Measurements from ENCODE around the gene CARD8. TPM values are rescaled to one million over a fixed set of nuclear protein-coding genes. Genes with fewer than 3 reads are reported as not detected.

Gene CARD8
- total and polyA plus RNA-seq, 2 of the 8 experiments (the other 6 are each of a cell fraction or from before 2014, with no cell fraction given), result 8.9 to 24.4 TPM

GRCh38 chr19:48203794-48204628 lies 51.7 kb downstream of the CARD8 start:
- H2BK15ac ChIP-seq (ENCODE audit: low read length), result no peak overlapping the region
- peak overlapping the region in 3 of 4 experiments; percentile 29 to 52 (median 36); a peak in 5 of 7 replicates for H3K9ac ChIP-seq (replicated peaks in 1 of 4; ENCODE audit: extremely low read depth in 1 of 4, low read depth in 3 of 4, low read length in 3 of 4)
- no peaks in the 10 kb centered on the region; the same call in 1 of the 2 replicates for H3K79me1 ChIP-seq (ENCODE audit: low read depth, low read length)
- DNase-seq (ENCODE audit: low read depth in 1 of 2, low spot score in 2 of 2), result peak; percentile 94 to 96
- no peak overlapping the region for H3K18ac ChIP-seq (ENCODE audit: extremely low read depth, low read length)
- whole genome bisulfite sequencing, 2 experiments (ENCODE audit: extremely low coverage in 1 of 2, insufficient coverage in 1 of 2, insufficient read length in 1 of 2, insufficient replicate concordance in 2 of 2, low coverage in 1 of 2, low lambda C conversion rate in 2 of 2, missing lambda C conversion rate in 1 of 2), result 2% methylated on average over 34 of the region's 34 CpGs; no CpG with 5 or more reads in 1 of the 2 experiments
- peak overlapping the region; percentile 32 for H4K5ac ChIP-seq (ENCODE audit: insufficient read length, low read depth, low read length)
- H2AK5ac ChIP-seq (ENCODE audit: low read depth, low read length), result no peak overlapping the region
- no peak overlapping the region for H3K56ac ChIP-seq (replicated peaks; ENCODE audit: insufficient read length, low read depth, low read length)
- no peaks in the 10 kb centered on the region for H4K20me1 ChIP-seq (replicated peaks in 1 of 2; ENCODE audit: control insufficient read depth in 1 of 2, insufficient read depth in 2 of 2, low read length in 2 of 2)
- H2BK20ac ChIP-seq (ENCODE audit: low read length), result no peak overlapping the region
- H2AFZ ChIP-seq (ENCODE audit: low read length), result peak overlapping the region; percentile 90; the same call in 1 of the 2 replicates
- no peak overlapping the region for H3K23ac ChIP-seq (ENCODE audit: insufficient read length)
- no peaks in the 10 kb centered on the region; a peak in 1 of 7 replicates for H3K27me3 ChIP-seq (replicated peaks in 1 of 4; ENCODE audit: control insufficient read depth in 3 of 4, extremely low read depth in 1 of 4, insufficient read depth in 3 of 4, low read length in 3 of 4)
- no peaks in the 10 kb centered on the region for H3K79me2 ChIP-seq (ENCODE audit: control insufficient read depth in 1 of 2, insufficient read depth in 2 of 2, low read length in 2 of 2)
- H3K36me3 ChIP-seq (ENCODE audit: control insufficient read depth in 2 of 4, insufficient read depth in 4 of 4, low read length in 3 of 4), result no peaks in the 10 kb centered on the region
- no peak overlapping the region for H2BK12ac ChIP-seq (ENCODE audit: low read depth, low read length)
- no peak overlapping the region for H3K14ac ChIP-seq (ENCODE audit: insufficient read length)
- H3K4me2 ChIP-seq (ENCODE audit: insufficient read depth in 1 of 2, low read depth in 2 of 2, low read length in 2 of 2), result peak overlapping the region; percentile 78 to 86
- POLR2A ChIA-PET (ENCODE audit: partially characterized antibody), result interaction anchor here (0.6 to 2.2 kb wide), 12 partner anchors 10 to 272 kb away, joined by 3 to 14 read pairs (median 3); partner anchors contain the start of gene CARD8
- H4K91ac ChIP-seq (replicated peaks; ENCODE audit: insufficient read length, low read length), result peak overlapping the region; percentile 31
- peaks cover 3% of the 10 kb centered on the region for H3K23me2 ChIP-seq (ENCODE audit: low read depth, low read length)
- peaks cover 0 to 7% (median 1%) of the 10 kb centered on the region in 4 experiments; a peak in 2 of 7 replicates for H3K4me1 ChIP-seq (replicated peaks in 1 of 4; ENCODE audit: control insufficient read depth in 3 of 4, insufficient read depth in 4 of 4, low read length in 3 of 4)
- H3K4ac ChIP-seq (replicated peaks; ENCODE audit: insufficient read length, low read depth, low read length), result no peak overlapping the region
- H3K4me3 ChIP-seq (ENCODE audit: extremely low read depth in 1 of 4, insufficient read depth in 2 of 4, low read depth in 3 of 4, low read length in 4 of 4), result peak overlapping the region; percentile 53 to 68 (median 58)
- no peak overlapping the region for H2BK120ac ChIP-seq (replicated peaks; ENCODE audit: low read depth, low read length)
- no peaks in the 10 kb centered on the region for H3K9me3 ChIP-seq (ENCODE audit: insufficient read depth in 2 of 2, low read depth in 1 of 2, low read length in 1 of 2)
- H2BK5ac ChIP-seq (ENCODE audit: low read depth, low read length), result 0 out of 2 replicates have a peak overlapping the region, but pooled peaks have one; percentile 11
- H4K8ac ChIP-seq (ENCODE audit: extremely low read depth, insufficient read depth, low read length), result no peak overlapping the region
- H3K27ac ChIP-seq (ENCODE audit: low read depth, low read length), result peak overlapping the region; percentile 81
- CTCF ChIA-PET (ENCODE audit: partially characterized antibody), result interaction anchor here (0.6 to 9.4 kb wide), 13 partner anchors 9 to 242 kb away, joined by 3 to 68 read pairs (median 6); no protein-coding TSS in a partner anchor
- FAIRE-seq, result peak; percentile 90
- TF ChIP-seq FOSL1 (IDR thresholded peaks at IDR 0.05; ENCODE audit: insufficient read depth, low read depth, low read length) (no peak), POU5F1 (IDR thresholded peaks at IDR 0.05; ENCODE audit: low read depth, low read length) (no peak), POLR2A (IDR thresholded peaks at IDR 0.05; ENCODE audit: control extremely low read depth in 1 of 2, low read depth in 2 of 2, low read length in 2 of 2) (peak; percentile 63 to 75), KDM1A (IDR thresholded peaks at IDR 0.05; ENCODE audit: borderline replicate concordance, low read length) (no peak), TAF7 (optimal IDR thresholded peaks at IDR 0.05; ENCODE audit: borderline replicate concordance, low read depth, low read length) (peak; percentile 65), TEAD4 (IDR thresholded peaks at IDR 0.05; ENCODE audit: low read depth, low read length) (no peak), YY1 (IDR thresholded peaks at IDR 0.05; ENCODE audit: low read depth, low read length) (no peak), SP4 (IDR thresholded peaks at IDR 0.05; ENCODE audit: low read length) (no peak), BACH1 (IDR thresholded peaks at IDR 0.05; ENCODE audit: low read length) (no peak), SIN3A (conservative IDR thresholded peaks at IDR 0.05 in 1 of 2, IDR thresholded peaks at IDR 0.05 in 1 of 2; ENCODE audit: low read depth in 1 of 2, low read length in 2 of 2) (peak; percentile 49 to 85; a peak in 3 of 4 replicates), EP300 (IDR thresholded peaks at IDR 0.05; ENCODE audit: borderline replicate concordance in 1 of 2, low read depth in 2 of 2, low read length in 2 of 2) (no peak)

All from H1 (cell line).